Measurements from ENCODE around the gene RNH1.

- TF ChIP-seq CTCF (IDR thresholded peaks at IDR 0.05; ENCODE audit: poor library complexity), result no peak
- TF ChIP-seq EZH2phosphoT487 (IDR thresholded peaks at IDR 0.05; ENCODE audit: low read depth, severe bottlenecking, unreplicated experiment), result no peak
Observed at GRCh38 chr11:462107-462890, 44.7 kb downstream of the RNH1 start.
